ENCODE results near the gene ADAMTS2. TPM values are rescaled to one million over a fixed set of nuclear protein-coding genes. Genes with fewer than 3 reads are reported as not detected.

The ADAMTS2 gene
- total and polyA plus RNA-seq, 2 of the 8 experiments (the other 6 are each of a cell fraction or from before 2014, with no cell fraction given), result 6.6 to 7.3 TPM

GRCh38 chr5:179312557-179313235, 32.6 kb downstream of the ADAMTS2 start:
- Histone ChIP-seq H4K5ac (ENCODE audit: insufficient read length, low read depth, low read length) (no peak overlapping the region), H3K14ac (ENCODE audit: insufficient read length) (no peak overlapping the region), H3K79me2 (ENCODE audit: control insufficient read depth in 1 of 2, insufficient read depth in 2 of 2, low read length in 2 of 2) (no peaks in the 10 kb centered on the region), H4K8ac (ENCODE audit: extremely low read depth, insufficient read depth, low read length) (no peak overlapping the region), H2AFZ (ENCODE audit: low read length) (no peak overlapping the region), H3K23me2 (ENCODE audit: low read depth, low read length) (no peaks in the 10 kb centered on the region), H3K27ac (ENCODE audit: low read depth, low read length) (no peak overlapping the region), H4K91ac (replicated peaks; ENCODE audit: insufficient read length, low read length) (no peak overlapping the region), H3K36me3 (ENCODE audit: control insufficient read depth in 2 of 4, insufficient read depth in 4 of 4, low read length in 3 of 4) (no peaks in the 10 kb centered on the region), H2AK5ac (ENCODE audit: low read depth, low read length) (no peak overlapping the region), H3K18ac (ENCODE audit: extremely low read depth, low read length) (no peak overlapping the region), H3K27me3 (replicated peaks in 1 of 4; ENCODE audit: control insufficient read depth in 3 of 4, extremely low read depth in 1 of 4, insufficient read depth in 3 of 4, low read length in 3 of 4) (no peaks in the 10 kb centered on the region), H4K20me1 (replicated peaks in 1 of 2; ENCODE audit: control insufficient read depth in 1 of 2, insufficient read depth in 2 of 2, low read length in 2 of 2) (peaks cover 0 to 2% of the 10 kb centered on the region in 2 experiments), H3K23ac (ENCODE audit: insufficient read length) (no peak overlapping the region), H3K4me3 (ENCODE audit: extremely low read depth in 1 of 4, insufficient read depth in 2 of 4, low read depth in 3 of 4, low read length in 4 of 4) (no peak overlapping the region), H3K4ac (replicated peaks; ENCODE audit: insufficient read length, low read depth, low read length) (no peak overlapping the region), H3K79me1 (ENCODE audit: low read depth, low read length) (no peaks in the 10 kb centered on the region), H2BK20ac (ENCODE audit: low read length) (no peak overlapping the region), H2BK15ac (ENCODE audit: low read length) (no peak overlapping the region), H3K4me1 (replicated peaks in 1 of 4; ENCODE audit: control insufficient read depth in 3 of 4, insufficient read depth in 4 of 4, low read length in 3 of 4) (no peaks in the 10 kb centered on the region), H3K4me2 (ENCODE audit: insufficient read depth in 1 of 2, low read depth in 2 of 2, low read length in 2 of 2) (no peak overlapping the region), H2BK5ac (ENCODE audit: low read depth, low read length) (no peak overlapping the region), H3K56ac (replicated peaks; ENCODE audit: insufficient read length, low read depth, low read length) (no peak overlapping the region), H2BK120ac (replicated peaks; ENCODE audit: low read depth, low read length) (no peak overlapping the region), H3K9ac (replicated peaks in 1 of 4; ENCODE audit: extremely low read depth in 1 of 4, low read depth in 3 of 4, low read length in 3 of 4) (no peak overlapping the region), H3K9me3 (ENCODE audit: insufficient read depth in 2 of 2, low read depth in 1 of 2, low read length in 1 of 2) (peaks cover 0 to 3% of the 10 kb centered on the region in 2 experiments; a peak in 1 of 4 replicates), H2BK12ac (ENCODE audit: low read depth, low read length) (no peak overlapping the region)
- DNase-seq (ENCODE audit: low read depth in 1 of 2, low spot score in 2 of 2) (no peak), FAIRE-seq (no peak)
- WGBS, 2 experiments (ENCODE audit: extremely low coverage in 1 of 2, insufficient coverage in 1 of 2, insufficient read length in 1 of 2, insufficient replicate concordance in 2 of 2, low coverage in 1 of 2, low lambda C conversion rate in 2 of 2, missing lambda C conversion rate in 1 of 2), result 92% methylated on average over 17 of the region's 17 CpGs; no CpG with 5 or more reads in 1 of the 2 experiments
- ChIA-PET POLR2A (ENCODE audit: partially characterized antibody) (no interaction called here), CTCF (ENCODE audit: partially characterized antibody) (interaction anchor here (1.0 to 1.8 kb wide), 2 partner anchors 32 to 49 kb away, joined by 3 to 5 read pairs; partner anchors contain the start of gene ADAMTS2)
- TF ChIP-seq CHD2 (IDR thresholded peaks at IDR 0.05; ENCODE audit: low read length), result no peak
- no peak for TF ChIP-seq HDAC2 (IDR thresholded peaks at IDR 0.05; ENCODE audit: borderline replicate concordance in 1 of 2, low read depth in 2 of 2, low read length in 2 of 2)
- TF ChIP-seq NRF1 (IDR thresholded peaks at IDR 0.05; ENCODE audit: low read depth, low read length), result no peak
- TF ChIP-seq HDAC6 (IDR thresholded peaks at IDR 0.05; ENCODE audit: low read depth, low read length), result no peak
- no peak for TF ChIP-seq RNF2 (IDR thresholded peaks at IDR 0.05; ENCODE audit: borderline replicate concordance, low read depth, low read length, missing control alignments, poor library complexity, severe bottlenecking)
